Uterus (tissue), 2 donors: ENCODE results near the gene FGD6.

Experiments used
- CTCF ChIP-seq, 4 experiments: fragments of 200-600 bp in 2 of 4; fragments of 450-650 bp in 2 of 4; sonication (generic) in 2 of 4; IDR thresholded peaks; one replicate each; pipeline ENCODE4 v1.5.1; 2016 to 2019; ENCODE audit warnings: antibody characterized with exemption in 4 of 4, mild to moderate bottlenecking in 2 of 4, moderate library complexity in 1 of 4
- POLR2A ChIP-seq, 2 donors: fragments of 450-650 bp; IDR thresholded peaks; one replicate each; pipeline ENCODE4 v1.6.1; 2016; ENCODE audit warnings: antibody characterized with exemption in 2 of 2, mild to moderate bottlenecking in 1 of 2, moderate library complexity in 1 of 2

- TF ChIP-seq CTCF (IDR thresholded peaks at IDR 0.05) (no peak), POLR2A (IDR thresholded peaks at IDR 0.05) (no peak)
Observed at GRCh38 chr12:95179011-95179410, 38.3 kb downstream of the FGD6 start.
